ENCODE measurements around the gene PSENEN.

The PSENEN gene

DNA sequence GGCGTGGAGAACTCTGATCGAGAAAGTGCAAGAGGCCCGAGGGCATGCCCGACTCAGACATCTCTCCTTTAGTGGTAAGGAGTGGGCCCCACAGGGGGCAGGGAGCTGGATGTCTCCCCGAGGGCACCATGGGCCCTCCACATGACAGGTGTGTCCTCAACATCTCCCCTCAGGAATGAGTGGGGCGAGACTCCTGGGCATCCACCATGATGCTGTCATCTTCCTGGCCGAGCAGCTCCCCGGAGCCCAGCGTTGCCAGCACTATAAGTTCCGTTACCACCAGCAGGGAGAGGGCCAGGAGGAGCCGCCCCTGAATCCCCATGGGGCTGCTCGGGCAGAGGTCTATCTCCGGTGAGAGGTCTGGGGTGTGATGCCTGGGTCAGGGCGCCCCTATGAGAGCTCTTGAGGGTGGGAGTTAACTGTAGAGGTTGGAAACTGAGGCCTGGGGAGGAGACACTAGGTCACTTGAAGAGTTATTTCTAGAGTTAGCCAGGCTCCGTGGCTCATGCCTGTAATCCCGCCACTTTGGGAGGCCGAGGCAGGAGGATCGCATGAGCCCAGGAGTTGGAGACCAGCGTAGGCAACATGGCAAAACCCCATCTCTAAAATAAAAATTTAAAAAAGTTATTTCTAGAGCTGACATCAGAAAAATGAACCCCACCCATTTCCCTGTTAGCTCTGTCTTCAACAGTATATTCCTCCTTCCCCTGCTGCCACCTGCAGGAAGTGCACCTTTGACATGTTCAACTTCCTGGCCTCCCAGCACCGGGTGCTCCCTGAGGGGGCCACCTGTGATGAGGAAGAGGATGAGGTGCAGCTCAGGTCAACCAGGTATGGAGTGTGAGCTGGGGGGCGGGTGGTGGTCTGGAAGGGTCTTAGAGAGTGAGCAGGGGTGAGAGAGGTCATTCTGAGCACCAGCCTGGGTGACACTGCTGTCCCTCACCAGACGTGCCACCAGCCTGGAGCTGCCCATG, 8.3 kb upstream of the PSENEN start:
- DNase-seq, result no peak

DNA sequence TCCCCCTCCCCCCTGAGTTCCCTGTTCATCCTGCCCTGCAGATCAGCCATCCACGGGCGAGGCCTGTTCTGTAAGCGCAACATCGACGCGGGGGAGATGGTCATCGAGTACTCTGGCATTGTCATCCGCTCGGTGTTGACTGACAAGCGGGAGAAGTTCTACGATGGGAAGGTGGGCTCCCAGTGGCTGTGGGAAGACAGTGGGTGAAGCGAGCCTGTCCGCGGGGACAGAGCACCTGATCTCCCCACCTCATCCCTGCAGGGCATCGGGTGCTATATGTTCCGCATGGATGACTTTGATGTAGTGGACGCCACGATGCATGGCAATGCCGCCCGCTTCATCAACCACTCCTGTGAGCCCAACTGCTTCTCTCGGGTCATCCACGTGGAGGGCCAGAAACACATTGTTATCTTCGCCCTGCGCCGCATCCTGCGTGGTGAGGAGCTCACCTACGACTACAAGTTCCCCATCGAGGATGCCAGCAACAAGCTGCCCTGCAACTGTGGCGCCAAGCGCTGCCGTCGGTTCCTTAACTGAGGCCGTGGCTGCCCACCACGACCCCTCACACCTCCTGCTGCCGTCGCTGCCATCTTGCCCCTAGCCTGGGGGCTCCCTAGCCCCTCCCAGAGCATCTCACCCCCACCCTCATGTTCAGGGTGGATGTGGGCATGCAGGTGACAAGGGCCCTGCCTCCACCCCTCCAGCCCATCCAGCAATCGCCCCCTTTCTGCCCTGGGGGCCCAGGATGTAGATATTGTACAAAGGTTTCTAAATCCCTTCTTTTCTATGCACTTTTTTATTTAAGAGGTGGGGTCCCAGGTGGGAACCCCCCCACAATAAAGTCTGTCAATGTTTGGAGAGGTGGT, 7.2 kb upstream of the PSENEN start:
- DNase-seq, result no peak

DNA sequence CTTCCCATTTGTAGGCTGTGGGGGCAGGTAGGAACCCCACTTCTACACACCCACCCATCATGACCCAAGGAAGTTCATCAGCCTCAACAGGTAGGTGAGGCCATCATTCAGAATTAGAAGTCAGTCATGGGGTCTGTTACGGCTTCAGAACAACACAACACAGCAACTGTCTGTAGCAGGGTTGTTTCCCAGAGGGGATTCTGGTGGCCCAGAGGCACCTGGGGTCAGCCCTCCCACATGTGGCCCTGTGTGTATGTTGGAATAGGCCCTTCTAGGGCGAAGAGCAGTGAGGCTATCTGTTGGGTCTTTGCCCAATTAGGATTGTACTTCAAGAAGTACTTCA, 6.6 kb upstream of the PSENEN start:
- no peak for DNase-seq

DNA sequence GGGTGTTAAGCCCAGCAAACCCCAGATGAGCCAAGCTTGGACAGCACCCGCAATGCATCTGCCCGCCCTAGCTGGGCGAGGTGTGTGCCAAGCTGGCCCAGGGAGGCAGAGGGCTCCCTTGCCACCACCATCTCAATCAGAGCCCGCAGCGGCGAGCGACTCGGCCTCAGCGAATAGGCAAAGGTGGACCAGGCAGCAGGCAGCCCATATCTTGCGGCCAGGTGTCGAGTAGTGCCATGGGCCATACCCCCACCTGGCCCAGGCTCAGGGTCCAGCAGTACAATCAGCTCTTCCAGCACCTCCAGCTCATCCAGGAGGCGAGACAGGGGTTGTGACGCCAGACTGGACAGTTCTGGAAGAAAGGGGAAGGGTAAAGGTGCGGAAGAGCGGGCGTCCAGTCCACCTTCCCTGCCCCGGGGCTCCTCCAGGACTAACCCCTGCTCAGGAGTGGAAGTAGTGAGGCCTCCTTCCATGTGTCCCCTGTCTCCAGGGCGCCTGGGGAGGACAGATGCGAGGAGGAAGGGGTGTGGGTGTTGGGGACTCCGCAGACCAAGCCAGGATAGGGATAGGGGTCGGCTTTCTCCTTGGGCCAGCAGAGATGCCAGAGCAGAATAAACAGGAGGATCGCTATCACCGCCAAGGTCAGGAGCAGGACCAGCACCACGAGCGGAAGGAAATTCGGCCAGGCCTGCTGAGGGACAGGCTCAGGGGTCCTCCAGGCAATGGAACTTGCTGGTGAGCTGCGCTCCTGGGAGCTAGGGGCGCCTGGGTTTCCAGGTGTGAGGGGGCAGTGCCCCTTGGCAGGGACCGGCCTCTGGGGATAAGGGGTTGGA, 6.0 kb upstream of the PSENEN start:
- DNase-seq, result no peak

DNA sequence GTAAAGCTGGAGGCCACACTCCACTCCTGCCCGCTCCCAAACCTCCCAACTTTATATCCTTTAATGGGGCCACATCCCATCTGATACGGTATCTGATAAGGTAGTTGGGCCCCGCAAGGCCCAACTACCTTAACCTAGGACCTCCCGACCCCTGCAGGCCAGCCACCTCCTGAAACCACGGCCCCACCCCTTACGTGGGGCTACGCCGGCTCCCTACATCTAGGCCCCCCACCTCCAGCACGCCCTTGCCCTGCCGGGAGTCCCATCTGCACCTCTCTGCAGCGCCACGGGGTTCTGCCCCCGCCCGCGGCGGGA, 5.4 kb upstream of the PSENEN start:
- DNase-seq, result no peak

DNA sequence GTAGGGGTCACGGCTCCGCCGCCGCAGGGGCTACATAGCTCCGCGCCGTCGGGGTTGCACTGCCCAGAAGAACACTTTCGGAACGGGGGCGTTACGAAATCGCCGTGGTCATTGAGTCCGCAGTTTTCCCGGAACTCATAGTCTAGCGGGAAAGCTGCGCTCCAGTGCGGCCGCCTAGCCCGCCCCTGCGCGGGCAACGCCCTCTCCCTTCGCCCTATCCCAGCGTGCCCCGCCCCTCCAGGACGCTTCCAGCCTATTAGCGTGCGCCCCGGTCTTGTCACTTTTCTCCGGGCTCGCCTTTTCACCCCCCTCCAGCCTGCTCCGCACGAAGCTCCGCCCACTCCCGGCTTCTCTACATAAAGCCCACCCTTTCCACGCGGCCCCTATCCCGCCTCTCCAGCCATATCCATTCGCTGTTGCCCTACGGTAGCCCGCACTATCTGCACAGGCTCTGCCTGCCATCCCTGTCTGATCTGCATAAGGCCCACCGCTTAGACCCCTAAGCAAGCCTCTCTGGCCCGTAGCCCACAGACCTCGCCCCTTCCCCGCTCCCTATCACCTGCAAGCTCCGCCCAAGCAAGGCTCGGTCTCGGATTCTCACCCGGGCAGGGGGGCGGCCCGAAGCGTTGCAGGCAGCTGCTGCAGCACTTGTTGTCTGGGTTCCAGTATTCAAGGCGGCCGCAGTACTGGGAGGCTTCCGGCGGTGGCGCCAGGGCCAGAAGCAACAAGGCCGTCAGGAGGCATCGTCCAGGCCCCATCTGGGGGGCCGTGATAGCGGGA, 4.8 kb upstream of the PSENEN start:
- peak; percentile 99 for DNase-seq

DNA sequence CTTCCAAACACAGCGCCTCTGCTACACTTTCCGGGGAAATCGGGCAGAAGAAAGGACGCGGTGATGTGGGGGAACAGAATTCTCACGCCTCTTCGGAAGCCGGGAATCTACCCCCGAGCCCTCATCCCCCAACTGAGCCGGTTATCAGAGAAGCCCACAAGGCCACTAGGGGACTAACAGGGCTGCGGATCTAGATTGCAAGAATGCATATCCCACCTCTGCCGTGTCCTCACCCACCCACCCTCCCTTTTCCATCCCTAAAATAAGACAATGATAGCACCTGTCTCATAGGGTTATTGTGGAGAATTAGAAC, 4.3 kb upstream of the PSENEN start:
- DNase-seq, result peak; percentile 69

DNA sequence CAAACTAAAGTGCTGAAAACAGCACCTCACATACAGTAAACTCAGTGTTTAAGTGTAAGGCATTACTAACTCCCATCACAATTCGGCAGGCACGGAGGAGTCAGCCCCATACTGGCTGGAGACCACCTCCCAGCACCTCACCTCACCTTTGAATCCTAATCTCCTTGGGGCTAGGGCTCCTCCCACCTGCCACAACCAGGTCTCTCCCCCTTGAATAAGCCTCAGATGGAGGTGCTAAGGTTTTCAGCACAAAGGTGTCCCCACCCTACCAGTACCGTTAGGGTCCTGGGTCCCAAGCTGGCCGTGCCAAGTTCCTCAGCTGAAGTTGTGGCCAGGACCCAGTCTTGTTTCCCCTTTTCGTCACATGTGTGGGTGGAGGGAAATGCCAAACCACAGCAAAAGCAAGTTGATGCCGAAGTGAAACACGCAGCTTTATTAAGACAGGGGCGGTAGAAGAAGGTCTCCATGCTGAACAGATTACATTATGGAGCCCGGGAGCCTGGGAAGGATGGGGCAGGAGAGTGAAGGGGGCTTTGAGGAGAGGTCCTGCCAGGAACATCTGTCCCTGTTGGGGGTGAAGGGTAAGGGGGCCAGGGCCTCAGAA, 3.2 kb upstream of the PSENEN start, which contains the start of gene IGFLR1:
Gene IGFLR1, minus strand, starts transcription at position 332 of the 604 bp plus-strand sequence. CDS start 1,272 bp downstream, outside the sequence.
- DNase-seq, result no peak

DNA sequence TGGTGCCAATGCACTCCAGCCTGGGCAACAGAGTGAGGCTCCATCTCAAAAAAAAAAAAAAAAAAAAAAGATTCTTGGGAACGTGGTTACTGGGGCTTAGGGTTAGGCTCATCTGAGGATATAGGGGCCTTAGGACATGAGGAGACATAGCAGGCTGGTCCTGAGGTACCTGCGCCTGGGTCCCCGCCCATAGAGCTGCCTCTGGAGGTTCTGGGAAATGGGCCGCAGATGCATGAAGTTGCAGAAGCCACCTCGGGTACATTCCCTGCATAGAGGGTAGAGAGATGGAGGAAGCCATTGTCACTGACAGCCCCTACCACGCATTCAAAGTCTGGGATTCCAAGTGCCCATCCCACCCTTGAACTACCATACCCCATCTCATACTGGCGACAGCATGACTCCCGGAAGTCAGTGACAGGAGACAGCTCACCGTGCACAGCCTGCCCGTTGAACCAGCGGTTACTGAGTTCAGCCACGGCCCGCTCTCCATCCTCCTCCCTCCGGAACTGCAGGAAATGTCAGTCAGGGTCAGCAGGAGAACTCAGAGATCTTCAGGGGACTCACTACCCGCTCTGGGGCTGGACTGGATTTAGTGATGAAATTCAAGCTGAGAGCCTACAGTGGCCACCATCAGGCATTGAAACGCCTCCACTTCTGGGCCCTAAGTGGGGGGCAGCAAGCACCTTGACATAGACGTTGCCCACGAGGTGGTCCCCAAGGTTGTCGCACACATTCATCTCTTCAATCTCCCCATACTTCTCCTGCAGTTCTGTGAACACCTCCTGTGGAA, 1.6 kb upstream of the PSENEN start:
- no peak for DNase-seq

DNA sequence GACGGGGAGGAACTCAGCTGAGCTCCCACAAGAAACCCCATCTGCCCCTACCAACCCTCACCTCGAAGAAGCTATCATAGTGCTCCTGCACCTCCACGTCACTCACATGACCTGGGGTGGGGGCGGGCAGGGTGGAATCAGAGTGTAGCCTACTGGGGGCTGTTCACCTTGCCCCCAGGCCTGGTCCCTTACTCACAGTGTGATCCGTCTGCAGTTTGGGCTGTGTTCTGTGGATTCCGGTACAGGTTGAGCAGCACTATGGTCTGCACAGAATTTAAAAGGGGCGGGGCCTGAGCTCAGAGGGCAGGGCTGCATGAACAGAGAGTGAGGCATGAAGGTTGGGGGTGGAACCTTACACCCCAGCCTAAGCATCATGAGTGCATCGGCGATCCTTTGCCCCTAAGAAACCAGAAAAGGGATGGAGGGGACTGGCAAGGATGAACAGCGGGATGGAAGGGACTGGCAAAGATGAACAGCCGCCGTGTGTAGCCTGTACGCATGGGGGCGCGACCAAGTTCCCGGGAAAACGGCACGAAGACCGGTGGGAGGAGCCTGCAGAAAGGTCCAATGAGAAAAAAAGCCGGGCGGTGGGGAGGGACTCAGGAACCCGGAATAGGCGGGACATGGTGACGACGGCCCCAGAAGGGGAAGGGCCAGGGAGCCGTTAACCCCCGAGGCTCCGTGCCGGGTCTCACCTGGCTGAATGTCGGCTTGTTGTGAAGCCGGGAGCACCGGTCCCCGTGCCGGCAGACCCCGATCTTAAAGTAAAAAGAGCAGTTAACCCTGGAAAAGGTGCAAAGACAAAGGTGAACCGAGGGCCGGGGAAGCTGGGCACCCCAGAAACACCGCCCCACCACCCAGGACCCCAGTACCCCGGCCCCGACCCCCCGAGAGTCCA, 772 bp upstream of the PSENEN start:
- peak; percentile 96 for DNase-seq

DNA sequence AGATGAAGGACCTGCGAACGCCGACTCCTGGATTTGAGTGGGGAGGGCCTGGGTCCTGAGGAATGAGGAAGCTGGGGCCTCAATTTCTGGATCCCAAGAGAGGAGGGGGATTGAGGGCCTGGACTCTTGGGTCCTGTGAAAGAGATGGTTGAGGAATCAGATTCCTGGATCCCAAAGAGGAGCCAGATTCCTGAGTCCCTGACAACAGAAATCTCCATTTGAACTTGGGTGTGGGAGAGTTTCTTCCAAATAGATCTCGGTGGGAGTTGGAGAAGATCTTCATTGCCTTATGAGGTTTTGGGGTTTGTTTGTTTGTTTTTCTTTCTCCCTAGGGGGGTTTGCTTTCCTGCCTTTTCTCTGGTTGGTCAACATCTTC, 624 bp downstream of the PSENEN start:
- no peak for DNase-seq

DNA sequence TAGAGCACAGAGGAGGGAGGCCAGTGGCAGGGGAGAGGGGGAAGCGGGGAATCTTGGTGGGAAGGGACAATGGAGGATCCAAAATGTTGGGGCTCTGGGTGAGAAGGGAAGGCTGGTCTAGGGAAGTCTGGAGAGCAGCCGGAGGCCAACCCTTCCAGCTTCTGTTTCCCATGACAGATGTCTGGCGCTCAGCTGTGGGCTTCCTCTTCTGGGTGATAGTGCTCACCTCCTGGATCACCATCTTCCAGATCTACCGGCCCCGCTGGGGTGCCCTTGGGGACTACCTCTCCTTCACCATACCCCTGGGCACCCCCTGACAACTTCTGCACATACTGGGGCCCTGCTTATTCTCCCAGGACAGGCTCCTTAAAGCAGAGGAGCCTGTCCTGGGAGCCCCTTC, 1.1 kb downstream of the PSENEN start:
- DNase-seq, result no peak

DNA sequence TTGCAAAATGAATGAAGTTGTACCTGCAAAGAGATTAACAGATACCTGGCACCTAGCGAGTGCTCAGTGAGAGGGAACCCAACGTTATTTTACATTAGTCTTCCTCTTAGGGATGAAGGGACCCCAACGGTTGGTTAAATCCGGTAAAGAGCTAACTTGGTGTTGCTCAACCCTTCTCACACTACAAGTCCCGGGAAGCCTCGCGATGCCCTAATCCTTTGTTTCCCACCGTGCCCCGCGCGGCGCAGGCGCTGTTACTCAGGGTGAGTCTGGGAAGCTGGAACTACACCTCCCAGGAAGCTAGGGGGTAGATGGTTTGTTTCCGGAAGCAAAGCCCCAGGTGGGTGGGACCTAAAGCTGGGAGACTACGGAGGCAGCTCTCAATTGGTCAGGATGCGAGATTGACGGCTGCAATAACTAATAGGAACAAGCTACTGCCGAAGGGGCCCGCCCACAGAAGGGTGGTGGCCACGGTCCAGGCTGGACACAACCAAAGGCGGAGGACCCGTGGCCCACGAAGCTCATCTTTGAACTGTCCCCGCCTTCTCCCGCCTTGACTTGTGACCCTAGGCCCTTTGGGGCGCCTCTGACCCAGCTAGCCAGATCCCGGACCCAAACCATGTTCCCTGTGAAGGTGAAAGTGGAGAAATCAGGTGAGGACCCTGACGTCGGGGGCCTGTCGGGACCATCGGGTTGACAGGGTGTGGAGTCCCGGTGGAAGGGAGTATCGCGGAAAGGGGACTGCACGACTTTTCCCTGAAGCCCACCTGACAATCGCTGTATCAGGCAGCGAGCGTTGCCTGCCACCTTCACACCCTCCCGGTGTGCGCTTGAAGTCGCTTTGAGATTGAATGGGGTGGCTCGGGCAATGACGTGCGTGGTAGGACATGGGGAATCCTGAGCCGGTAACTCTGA, 2.9 kb downstream of the PSENEN start, which contains the start of gene LIN37:
Gene LIN37, plus strand, starts transcription at position 471 of the 915 bp plus-strand sequence. Its CDS starts 149 bp downstream, at position 620.
- peak; percentile 99 for DNase-seq

DNA sequence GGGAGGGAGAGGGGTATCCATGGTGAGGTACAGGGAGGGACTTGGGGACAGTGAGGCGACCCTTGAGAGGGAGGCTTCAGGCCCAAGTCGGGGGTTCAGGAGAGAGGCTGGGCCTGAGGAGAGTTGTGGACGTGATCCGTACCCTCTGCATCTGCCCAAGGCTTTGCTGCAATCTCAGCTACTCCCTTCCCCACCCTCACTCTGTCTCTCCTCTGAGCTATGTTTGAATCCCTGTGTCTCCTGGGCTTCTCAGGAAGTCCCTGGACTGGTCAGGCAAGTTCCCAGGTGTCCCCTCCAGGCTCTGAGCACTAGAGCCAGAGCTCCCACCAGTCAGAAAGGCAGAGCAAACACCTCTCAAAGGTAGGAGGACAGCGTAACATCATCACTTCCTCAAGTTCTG, 4.7 kb downstream of the PSENEN start:
- DNase-seq, result no peak

DNA sequence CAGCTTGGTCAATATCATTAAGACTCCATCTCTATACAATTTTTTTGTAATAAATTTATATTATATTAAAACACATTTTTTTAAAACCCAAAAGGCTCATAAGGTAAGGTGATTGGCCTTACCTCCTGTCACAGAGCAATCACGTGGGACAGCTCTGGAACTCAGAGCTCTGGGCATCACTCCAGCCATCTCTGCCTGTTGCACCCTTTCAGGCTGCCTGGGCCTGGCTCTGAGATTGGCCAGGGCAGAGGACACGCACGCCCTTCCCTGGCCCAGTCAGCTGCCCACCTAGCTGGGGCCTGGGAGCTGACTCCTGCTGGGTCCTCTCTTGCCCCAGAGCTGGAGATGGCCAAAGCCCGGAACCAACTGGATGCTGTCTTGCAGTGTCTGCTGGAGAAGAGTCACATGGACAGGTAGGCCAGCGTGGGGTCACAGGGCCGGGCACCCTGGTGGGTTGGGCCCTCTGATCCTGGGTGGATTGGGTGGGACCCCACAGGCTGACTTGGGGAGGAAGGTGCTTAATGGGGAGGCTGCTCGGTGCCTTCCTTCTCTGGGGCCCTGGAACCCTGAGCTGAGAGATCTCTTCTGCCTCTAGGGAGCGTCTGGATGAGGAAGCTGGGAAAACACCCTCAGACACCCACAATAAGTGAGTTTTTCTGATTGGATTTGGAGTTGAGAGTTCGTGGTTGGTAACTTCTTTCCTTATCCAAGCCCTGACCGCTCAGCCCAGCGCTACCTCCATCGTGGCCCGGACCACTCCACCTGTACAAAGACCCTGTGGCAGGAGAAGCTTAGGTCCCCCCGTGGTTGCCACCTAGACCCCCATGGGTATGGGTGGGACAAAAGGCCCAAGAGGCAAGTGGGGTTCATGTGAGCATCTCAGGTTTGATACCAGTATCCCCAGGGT, 6.6 kb downstream of the PSENEN start:
- DNase-seq, result no peak

DNA sequence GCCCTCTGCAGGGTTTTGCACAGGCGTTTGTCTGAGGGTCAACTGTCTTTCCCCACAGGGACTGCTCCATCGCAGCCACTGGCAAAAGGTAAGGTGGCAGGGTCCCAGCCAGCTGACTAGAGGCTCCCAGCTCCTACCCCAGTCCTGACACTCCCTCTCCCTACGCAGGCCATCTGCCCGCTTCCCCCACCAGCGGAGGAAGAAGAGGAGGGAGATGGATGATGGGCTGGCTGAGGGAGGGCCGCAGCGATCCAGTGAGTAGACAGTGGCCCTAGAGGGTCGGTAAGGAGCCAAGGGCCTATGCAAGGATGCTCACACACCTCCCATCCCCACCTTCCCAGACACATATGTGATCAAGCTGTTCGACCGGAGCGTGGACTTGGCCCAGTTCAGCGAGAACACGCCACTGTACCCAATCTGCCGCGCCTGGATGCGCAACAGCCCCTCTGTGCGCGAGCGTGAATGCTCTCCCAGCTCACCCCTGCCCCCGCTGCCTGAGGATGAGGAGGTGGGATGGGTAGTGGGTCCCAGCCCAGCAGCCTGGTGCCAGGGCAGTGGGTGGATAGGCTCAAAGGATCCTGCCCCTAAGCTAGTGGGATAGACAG, 7.4 kb downstream of the PSENEN start:
- DNase-seq, result no peak

Measured in NCI-H748 treated with DMSO at 0.1 percent for 48 hours (cell line).